IMR-90 (cell line): ENCODE data around the gene TSPAN33. TPM values are rescaled to one million over a fixed set of nuclear protein-coding genes. Genes with fewer than 3 reads are reported as not detected.

Experiments
- ATAC-seq: fragments of 200-7000 bp; cut with Tn5 transposase; 2 replicates; pipeline ENCODE4 v1.9.1; 2020; ENCODE audit warnings: low read depth, mild to moderate bottlenecking, moderate library complexity
- BruUV-seq: library from RNA; stranded (reverse); fragments of 400-500 nt; replicated peaks from 2 replicates; lab custom pipeline; 2021; lab: Mats Ljungman, UMichigan
- CTCF ChIA-PET: fragments of 300-600 bp; formaldehyde crosslinking; extraction: SDS; loops from one replicate; lab custom pipeline; 2021; ENCODE audit warnings: antibody characterized with exemption; lab: Yijun Ruan, JAX
- POLR2A ChIA-PET: fragments of 300-600 bp; sonication (Branson Sonifier 250); formaldehyde crosslinking; loops from one replicate; lab custom pipeline; 2022; ENCODE audit warnings: antibody characterized with exemption; ENCODE audit not compliant: unreplicated experiment; lab: Charles Lee
- DNase-seq: peaks from one replicate; pipeline ENCODE4 v3.0.0; 2013
- H2AFZ ChIP-seq: replicated peaks from 2 replicates; pipeline ENCODE3; 2013; ENCODE audit warnings: low read length, mild to moderate bottlenecking; ENCODE audit not compliant: poor library complexity
- H2AK5ac ChIP-seq: 2 replicates; pipeline ENCODE4 v1.6.1; 2013; ENCODE audit warnings: low read depth, low read length, inconsistent platforms
- H2AK9ac ChIP-seq: replicated peaks from 2 replicates; pipeline ENCODE3; 2013; ENCODE audit warnings: mild to moderate bottlenecking, low read depth, low read length, moderate library complexity; ENCODE audit not compliant: poor library complexity
- H2BK120ac ChIP-seq: 2 replicates; pipeline ENCODE4 v1.6.1; 2013; ENCODE audit warnings: low read depth, low read length, inconsistent platforms
- H2BK15ac ChIP-seq: 3 replicates; pipeline ENCODE4 v1.6.1; 2013; ENCODE audit warnings: low read depth, low read length, inconsistent platforms
- H2BK20ac ChIP-seq: 2 replicates; pipeline ENCODE4 v1.6.1; 2013; ENCODE audit warnings: low read depth, mild to moderate bottlenecking, inconsistent platforms, low read length, moderate library complexity
- H2BK5ac ChIP-seq: 2 replicates; pipeline ENCODE4 v1.6.1; 2013; ENCODE audit warnings: mild to moderate bottlenecking, low read depth, low read length, inconsistent platforms; ENCODE audit not compliant: poor library complexity, severe bottlenecking
- H3K14ac ChIP-seq: replicated peaks from 2 replicates; pipeline ENCODE4 v1.6.1; 2013; ENCODE audit warnings: low read depth, low read length, inconsistent platforms
- H3K18ac ChIP-seq: 2 replicates; pipeline ENCODE4 v1.6.1; 2013; ENCODE audit warnings: low read depth, low read length, control low read depth
- H3K23ac ChIP-seq: 2 replicates; pipeline ENCODE4 v1.6.1; 2013; ENCODE audit warnings: low read depth, low read length, inconsistent platforms
- H3K27ac ChIP-seq: 2 replicates; pipeline ENCODE4 v1.5.1; 2013; ENCODE audit warnings: mild to moderate bottlenecking, control low read depth, low read length; ENCODE audit not compliant: insufficient read depth
- H3K27me3 ChIP-seq: 2 replicates; pipeline ENCODE4 v1.6.1; 2013; ENCODE audit warnings: low read length; ENCODE audit not compliant: control insufficient read depth, insufficient read depth
- H3K36me3 ChIP-seq: 2 replicates; pipeline ENCODE4 v1.6.1; 2013; ENCODE audit warnings: low read length, mixed read lengths; ENCODE audit not compliant: control insufficient read depth, insufficient read depth
- H3K4ac ChIP-seq: 2 replicates; pipeline ENCODE4 v1.6.1; 2013; ENCODE audit warnings: low read depth, low read length, inconsistent platforms
- H3K4me1 ChIP-seq: 2 replicates; pipeline ENCODE4 v1.6.1; 2013; ENCODE audit warnings: low read length, mixed read lengths; ENCODE audit not compliant: control insufficient read depth, insufficient read depth
- H3K4me2 ChIP-seq: 2 replicates; pipeline ENCODE4 v1.6.1; 2013; ENCODE audit warnings: low read depth, mild to moderate bottlenecking, control low read depth, low read length, moderate library complexity
- H3K4me3 ChIP-seq: 2 replicates; pipeline ENCODE4 v1.5.1; 2013; ENCODE audit warnings: low read depth, mild to moderate bottlenecking, control low read depth, low read length, moderate library complexity; ENCODE audit not compliant: insufficient read depth
- H3K56ac ChIP-seq: 2 replicates; pipeline ENCODE4 v1.6.1; 2013; ENCODE audit warnings: low read length, inconsistent platforms; ENCODE audit not compliant: insufficient read depth; ENCODE audit errors: extremely low read depth
- H3K79me1 ChIP-seq, 2 experiments: 2 replicates each; pipeline ENCODE4 v1.6.1; 2013; ENCODE audit warnings: low read length in 2 of 2, inconsistent platforms in 1 of 2, low read depth in 1 of 2
- H3K9ac ChIP-seq: 2 replicates; pipeline ENCODE4 v1.6.1; 2013; ENCODE audit warnings: low read depth, low read length, control low read depth
- H3K9me1 ChIP-seq: 2 replicates; pipeline ENCODE4 v1.6.1; 2013; ENCODE audit warnings: low read length, inconsistent platforms; ENCODE audit not compliant: insufficient read depth
- H3K9me3 ChIP-seq: 2 replicates; pipeline ENCODE4 v1.6.1; 2013; ENCODE audit warnings: low read length; ENCODE audit not compliant: control insufficient read depth, insufficient read depth
- H4K20me1 ChIP-seq: 2 replicates; pipeline ENCODE4 v1.6.1; 2013; ENCODE audit warnings: low read length, inconsistent platforms; ENCODE audit not compliant: insufficient read depth
- H4K5ac ChIP-seq: 2 replicates; pipeline ENCODE4 v1.6.1; 2013; ENCODE audit warnings: mild to moderate bottlenecking, low read depth, low read length, control low read depth
- H4K8ac ChIP-seq, 2 experiments: 2 replicates each; pipeline ENCODE4 v1.6.1; 2013; ENCODE audit warnings: low read depth in 2 of 2, low read length in 2 of 2, control low read depth in 1 of 2, inconsistent platforms in 1 of 2
- H4K91ac ChIP-seq: 2 replicates; pipeline ENCODE4 v1.6.1; 2013; ENCODE audit warnings: low read depth, low read length, inconsistent platforms; ENCODE audit not compliant: insufficient read depth
- MAZ ChIP-seq: IDR thresholded peaks from 2 replicates; pipeline ENCODE4 v1.6.1; 2012; ENCODE audit warnings: low read depth, mild to moderate bottlenecking, low read length, improper control_type of control experiment, moderate library complexity, borderline replicate concordance
- WGBS, 2 experiments: methylation state at CpG; one replicate each; pipeline versions ENCODE4 v1.1.5 to v1.1.7; 2013; ENCODE audit warnings: missing lambda C conversion rate in 2 of 2; ENCODE audit not compliant: insufficient read length in 1 of 2; ENCODE audit errors: extremely low coverage in 2 of 2; 5-methylcytosine and 5-hydroxymethylcytosine counted together
- dilution Hi-C: fragments of 300-500 bp; cut with HindIII; formaldehyde crosslinking; loops from one replicate; pipeline ENCODE4 v1.14.3; 2018; ENCODE audit warnings: low sequenced_read_pairs; ENCODE audit not compliant: unreplicated experiment
- in situ Hi-C: fragments of 300-500 bp; cut with MboI; formaldehyde crosslinking; loops from 3 replicates; pipeline ENCODE4 v1.14.3; 2019; ENCODE audit warnings: low sequenced_read_pairs, inconsistent platforms, mixed read lengths
- intact Hi-C: fragments of 100-400 bp; cut with micrococcal nuclease; formaldehyde crosslinking; loops from 2 replicates; pipeline ENCODE4 v1.10.0; 2022
- polyA plus RNA-seq, 3 experiments: library from polyadenylated mRNA; depleted of rRNA; stranded (reverse); fragments of >200 nt; gene quantifications; 2 replicates each; pipeline ENCODE4 v1.2.3, GENCODE V29; 2012; ENCODE audit warnings: low replicate concordance in 1 of 3
- total RNA-seq: library from RNA; depleted of rRNA; stranded (reverse); fragments of >200 nt; gene quantifications from 2 replicates; pipeline ENCODE4 v1.2.3, GENCODE V29; 2012

The TSPAN33 gene
- total and polyA plus RNA-seq, 2 of the 4 experiments (the other 2 are of a cell fraction) = 0.17 to 0.36 TPM

DNA sequence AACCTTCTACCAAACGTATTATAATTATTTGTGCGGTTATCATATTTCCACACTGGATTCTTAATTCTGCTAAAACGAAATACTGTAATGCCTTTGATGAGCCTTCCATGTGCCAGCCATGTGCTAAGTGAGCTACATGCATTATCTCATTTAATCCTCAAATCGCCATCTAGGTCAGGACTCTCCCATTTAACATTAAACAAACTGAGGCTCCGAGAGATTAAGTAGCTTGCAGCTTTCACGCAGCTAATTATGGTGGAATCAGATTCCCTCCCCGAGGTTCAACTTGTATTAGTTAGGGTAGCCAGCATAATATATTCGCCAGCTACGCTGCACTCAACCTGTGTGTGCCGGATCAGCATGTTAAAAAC, 798 bp upstream of the TSPAN33 start:
- H4K91ac ChIP-seq = no peak overlapping the region
- H3K18ac ChIP-seq = no peak overlapping the region
- H2BK20ac ChIP-seq = no peak overlapping the region
- no peak overlapping the region for H3K14ac ChIP-seq
- no peak overlapping the region for H2AK5ac ChIP-seq
- no peaks in the 10 kb centered on the region for H3K4me1 ChIP-seq
- H2AK9ac ChIP-seq = no peak overlapping the region
- TF ChIP-seq MAZ = no peak
- ChIA-PET CTCF (no interaction called here), POLR2A (no interaction called here)
- no peak overlapping the region for H3K4ac ChIP-seq
- H2AFZ ChIP-seq = no peak overlapping the region
- in situ Hi-C loops (no loop called here), intact Hi-C loops (no loop called here), dilution Hi-C loops (no loop called here)
- H4K8ac ChIP-seq = no peak overlapping the region
- no peak overlapping the region for H3K4me3 ChIP-seq
- no TSS peak for BruUV-seq
- no peaks in the 10 kb centered on the region for H3K9me1 ChIP-seq
- H3K79me1 ChIP-seq = no peaks in the 10 kb centered on the region
- no peak overlapping the region for H3K27ac ChIP-seq
- H3K23ac ChIP-seq = no peak overlapping the region
- no peak for DNase-seq
- no peaks in the 10 kb centered on the region for H4K20me1 ChIP-seq
- H3K27me3 ChIP-seq = peaks cover 66% of the 10 kb centered on the region
- no peak overlapping the region for H2BK5ac ChIP-seq
- no peak overlapping the region for H4K5ac ChIP-seq
- H2BK120ac ChIP-seq = no peak overlapping the region
- no peaks in the 10 kb centered on the region for H3K36me3 ChIP-seq
- H2BK15ac ChIP-seq = no peak overlapping the region
- no peak overlapping the region for H3K4me2 ChIP-seq
- no peak overlapping the region for H3K9ac ChIP-seq
- WGBS, 2 experiments = 58 to 100% methylated on average over 2 to 5 of the region's 10 CpGs
- no peak for ATAC-seq
- no peak overlapping the region for H3K56ac ChIP-seq
- no peaks in the 10 kb centered on the region for H3K9me3 ChIP-seq
